GM18873 (cell line): ENCODE data around the gene C2orf68.
"Not testable (repeated sequence)": the region's sequence is repeated elsewhere in the genome, so short reads cannot be mapped to it uniquely, and the experiment has no call there.

Source experiments
- ATAC-seq: cut with Tn5 transposase; IDR thresholded peaks from one replicate; pipeline ENCODE4 v1.9.1; 2021; ENCODE audit warnings: mild to moderate bottlenecking, moderate library complexity, moderate number of reproducible peaks; ENCODE audit not compliant: unreplicated experiment, low FRiP score

Gene C2orf68

GRCh38 chr2:85611705-85612587 is at the start of gene C2orf68:
Gene C2orf68 (minus strand): TSS chr2:85612066. CDS start chr2:85611984, 82 bp downstream.
- ATAC-seq = peak; percentile 68

GRCh38 chr2:85661139-85661858 is 49.4 kb upstream of the C2orf68 start:
- no peak for ATAC-seq

- no peak for ATAC-seq
These were observed 48.9 kb upstream of the C2orf68 start for GRCh38 chr2:85660725-85661124.

- ATAC-seq = not testable (repeated sequence)
These were observed 48.4 kb upstream of the C2orf68 start for GRCh38 chr2:85660301-85660700.

GRCh38 chr2:85659324-85659981 is 47.6 kb upstream of the C2orf68 start:
- ATAC-seq = no peak

GRCh38 chr2:85657399-85657798 is 45.5 kb upstream of the C2orf68 start:
- not testable (repeated sequence) for ATAC-seq

GRCh38 chr2:85656468-85656867 is 44.6 kb upstream of the C2orf68 start:
- ATAC-seq = no peak

GRCh38 chr2:85655961-85656417 is 44.1 kb upstream of the C2orf68 start:
- ATAC-seq = no peak

GRCh38 chr2:85653996-85654395 is 42.1 kb upstream of the C2orf68 start:
- no peak for ATAC-seq

- no peak for ATAC-seq
These were observed 40.2 kb upstream of the C2orf68 start for GRCh38 chr2:85652056-85652455.

GRCh38 chr2:85651097-85651496 is 39.2 kb upstream of the C2orf68 start:
- ATAC-seq = no peak

- ATAC-seq = no peak
These were observed 38.6 kb upstream of the C2orf68 start for GRCh38 chr2:85650456-85650855.

GRCh38 chr2:85649201-85650190 is 37.6 kb upstream of the C2orf68 start:
- ATAC-seq = no peak

- ATAC-seq = no peak
These were observed 36.8 kb upstream of the C2orf68 start for GRCh38 chr2:85648619-85649018.

GRCh38 chr2:85647823-85648526 is 36.1 kb upstream of the C2orf68 start:
- no peak for ATAC-seq

GRCh38 chr2:85646166-85646565 is 34.3 kb upstream of the C2orf68 start:
- no peak for ATAC-seq

GRCh38 chr2:85644909-85645308 is 33.0 kb upstream of the C2orf68 start:
- no peak for ATAC-seq

- ATAC-seq = no peak
These were observed 30.9 kb upstream of the C2orf68 start for GRCh38 chr2:85642725-85643124.

- no peak for ATAC-seq
These were observed 23.8 kb upstream of the C2orf68 start for GRCh38 chr2:85635636-85636035.
